Mesenchymal stem cell (in vitro differentiated cells and primary cell): ENCODE results near the gene SMIM13.
A peak's percentile ranks its signal among the peaks of the same experiment; 100 is the strongest.
"Not testable (repeated sequence)": the region's sequence is repeated elsewhere in the genome, so short reads cannot be mapped to it uniquely, and the experiment has no call there.

Experiments used
- DNase-seq: peaks from one replicate; pipeline ENCODE4 v3.0.0-alpha.2; 2013
- H2AFZ ChIP-seq: one replicate; pipeline ENCODE4 v1.6.1; 2013; ENCODE audit warnings: low read depth, mild to moderate bottlenecking, control low read depth, inconsistent platforms, low read length, moderate library complexity
- H2AK5ac ChIP-seq: 2 replicates; pipeline ENCODE4 v1.6.1; 2013; ENCODE audit warnings: low read length, moderate library complexity, mild to moderate bottlenecking, inconsistent platforms; ENCODE audit not compliant: severe bottlenecking
- H2BK120ac ChIP-seq: one replicate; pipeline ENCODE4 v1.6.1; 2013; ENCODE audit warnings: low read depth, mild to moderate bottlenecking, inconsistent platforms, low read length, moderate library complexity
- H2BK12ac ChIP-seq, 2 experiments: one replicate each; pipeline ENCODE4 v1.6.1; 2013; ENCODE audit warnings: inconsistent platforms in 2 of 2, low read length in 2 of 2, mild to moderate bottlenecking in 2 of 2, moderate library complexity in 2 of 2, control low read depth in 1 of 2
- H2BK15ac ChIP-seq: one replicate; pipeline ENCODE4 v1.6.1; 2013; ENCODE audit warnings: mild to moderate bottlenecking, low read depth, inconsistent platforms; ENCODE audit not compliant: poor library complexity, severe bottlenecking
- H2BK5ac ChIP-seq: 2 replicates; pipeline ENCODE4 v1.6.1; 2013; ENCODE audit warnings: low read depth, mild to moderate bottlenecking, low read length, control low read depth, inconsistent platforms; ENCODE audit not compliant: poor library complexity, severe bottlenecking
- H3K14ac ChIP-seq, 2 experiments: one replicate each; pipeline ENCODE4 v1.6.1; 2013; ENCODE audit warnings: inconsistent platforms in 2 of 2, low read length in 2 of 2, control low read depth in 1 of 2, mild to moderate bottlenecking in 1 of 2, moderate library complexity in 1 of 2
- H3K18ac ChIP-seq, 2 experiments: one replicate each; pipeline ENCODE4 v1.6.1; 2013; ENCODE audit warnings: inconsistent platforms in 2 of 2, low read length in 2 of 2, control low read depth in 1 of 2, low read depth in 1 of 2, mild to moderate bottlenecking in 1 of 2
- H3K23ac ChIP-seq, 2 experiments: one replicate each; pipeline ENCODE4 v1.6.1; 2013; ENCODE audit warnings: inconsistent platforms in 2 of 2, low read length in 2 of 2, mild to moderate bottlenecking in 2 of 2, moderate library complexity in 2 of 2, control low read depth in 1 of 2
- H3K27ac ChIP-seq: 2 replicates; pipeline ENCODE4 v1.5.1; 2013; ENCODE audit warnings: mild to moderate bottlenecking, moderate library complexity, low read length, control low read depth, inconsistent platforms; ENCODE audit not compliant: poor library complexity, severe bottlenecking
- H3K27me3 ChIP-seq, 2 experiments: 2 replicates each; pipeline versions ENCODE4 v1.6.1 to v1.7.0; 2013; ENCODE audit warnings: low read length in 2 of 2, mild to moderate bottlenecking in 2 of 2, moderate library complexity in 2 of 2, control low read depth in 1 of 2, inconsistent platforms in 1 of 2; ENCODE audit not compliant: control insufficient read depth in 1 of 2, insufficient read depth in 1 of 2
- H3K36me3 ChIP-seq, 2 experiments: 2 replicates each; pipeline versions ENCODE4 v1.6.1 to v1.7.0; 2013; ENCODE audit warnings: low read length in 2 of 2, control low read depth in 1 of 2, inconsistent platforms in 1 of 2, low read depth in 1 of 2, mild to moderate bottlenecking in 1 of 2; ENCODE audit not compliant: insufficient read depth in 2 of 2, control insufficient read depth in 1 of 2
- H3K4ac ChIP-seq, 2 experiments: one replicate each; pipeline ENCODE4 v1.6.1; 2013; ENCODE audit warnings: inconsistent platforms in 2 of 2, low read length in 2 of 2, mild to moderate bottlenecking in 2 of 2, moderate library complexity in 2 of 2, control low read depth in 1 of 2, low read depth in 1 of 2
- H3K4me1 ChIP-seq: 2 replicates; pipeline ENCODE4 v1.6.1; 2013; ENCODE audit warnings: low read depth, low read length, control low read depth; ENCODE audit not compliant: control insufficient read depth, insufficient read depth
- H3K4me2 ChIP-seq: 2 replicates; pipeline ENCODE4 v1.6.1; 2013; ENCODE audit warnings: low read length, mild to moderate bottlenecking, inconsistent platforms; ENCODE audit not compliant: poor library complexity, severe bottlenecking
- H3K4me3 ChIP-seq, 2 experiments: 2 replicates each; pipeline versions ENCODE4 v1.5.1 to v1.7.0; 2013; ENCODE audit warnings: low read length in 2 of 2, mild to moderate bottlenecking in 2 of 2, control low read depth in 1 of 2, low read depth in 1 of 2; ENCODE audit not compliant: insufficient read depth in 1 of 2
- H3K79me1 ChIP-seq: replicated peaks from 2 replicates; pipeline ENCODE4 v1.6.1; 2013; ENCODE audit warnings: mild to moderate bottlenecking, control low read depth, low read length, inconsistent platforms; ENCODE audit not compliant: poor library complexity, severe bottlenecking
- H3K9ac ChIP-seq: 2 replicates; pipeline ENCODE4 v1.7.0; 2013; ENCODE audit warnings: mild to moderate bottlenecking, low read length, moderate library complexity
- H3K9me3 ChIP-seq: 2 replicates; pipeline ENCODE4 v1.7.0; 2013; ENCODE audit warnings: mild to moderate bottlenecking, low read length; ENCODE audit not compliant: control insufficient read depth
- H4K8ac ChIP-seq: one replicate; pipeline ENCODE4 v1.6.1; 2013; ENCODE audit warnings: inconsistent platforms, mild to moderate bottlenecking, low read length, moderate library complexity
- H4K91ac ChIP-seq: one replicate; pipeline ENCODE4 v1.6.1; 2013; ENCODE audit warnings: mild to moderate bottlenecking, low read length, inconsistent platforms
- WGBS: methylation state at CpG from one replicate; pipeline ENCODE4 v1.1.7; 2013; ENCODE audit warnings: mixed read lengths; 5-methylcytosine and 5-hydroxymethylcytosine counted together

SMIM13 gene

GRCh38 chr6:11087141-11087812 lies 6.4 kb upstream of the SMIM13 start:
- H3K14ac ChIP-seq: peak overlapping the region in 1 of 2 experiments; percentile 60
- H4K8ac ChIP-seq, H3K27ac ChIP-seq, H2BK120ac ChIP-seq, H3K4ac ChIP-seq, H3K36me3 ChIP-seq, H2AFZ ChIP-seq, H3K27me3 ChIP-seq, H2AK5ac ChIP-seq, H2BK12ac ChIP-seq, H4K91ac ChIP-seq, H3K4me1 ChIP-seq, H2BK5ac ChIP-seq, H3K4me3 ChIP-seq, DNase-seq, H3K79me1 ChIP-seq, H3K9ac ChIP-seq, H3K9me3 ChIP-seq, H3K23ac ChIP-seq, H3K4me2 ChIP-seq: not testable (repeated sequence)
- 95% methylated on average over 44 of the region's 47 CpGs for WGBS
- H2BK15ac ChIP-seq: peak overlapping the region; percentile 73
- H3K18ac ChIP-seq: peak overlapping the region in 1 of 2 experiments; percentile 21

GRCh38 chr6:11089695-11090094 lies 3.9 kb upstream of the SMIM13 start:
- no peak overlapping the region for H2BK12ac ChIP-seq
- H2BK5ac ChIP-seq: peak overlapping the region; percentile 12
- no peaks in the 10 kb centered on the region for H3K36me3 ChIP-seq
- H4K91ac ChIP-seq: no peak overlapping the region
- H3K18ac ChIP-seq: no peak overlapping the region
- no peaks in the 10 kb centered on the region for H3K79me1 ChIP-seq
- H2BK15ac ChIP-seq: no peak overlapping the region
- no peak overlapping the region for H3K27ac ChIP-seq
- peaks cover 3% of the 10 kb centered on the region for H3K4me1 ChIP-seq
- WGBS: 100% methylated on average over 1 of the region's 1 CpG
- H3K4me2 ChIP-seq: no peak overlapping the region
- no peak overlapping the region for H2AK5ac ChIP-seq
- no peak overlapping the region for H4K8ac ChIP-seq
- H3K4me3 ChIP-seq: no peak overlapping the region
- H3K27me3 ChIP-seq: no peaks in the 10 kb centered on the region
- H3K23ac ChIP-seq: no peak overlapping the region
- no peak overlapping the region for H2BK120ac ChIP-seq
- no peak overlapping the region for H3K14ac ChIP-seq
- no peak for DNase-seq
- no peak overlapping the region for H2AFZ ChIP-seq
- no peak overlapping the region for H3K4ac ChIP-seq
- no peaks in the 10 kb centered on the region for H3K9me3 ChIP-seq
- no peak overlapping the region for H3K9ac ChIP-seq

- not testable (repeated sequence) for H2BK15ac ChIP-seq, H2BK5ac ChIP-seq, H2AK5ac ChIP-seq, H3K4me1 ChIP-seq, H3K9ac ChIP-seq, H3K4me2 ChIP-seq, H4K8ac ChIP-seq, H3K4me3 ChIP-seq, H2AFZ ChIP-seq, H4K91ac ChIP-seq, H3K23ac ChIP-seq, H3K36me3 ChIP-seq, H3K14ac ChIP-seq, DNase-seq, H3K18ac ChIP-seq, H3K27me3 ChIP-seq, H3K9me3 ChIP-seq, H3K79me1 ChIP-seq, H2BK12ac ChIP-seq, H3K27ac ChIP-seq, H2BK120ac ChIP-seq, H3K4ac ChIP-seq
- WGBS: 97% methylated on average over 5 of the region's 5 CpGs
These were observed 2.5 kb upstream of the SMIM13 start for GRCh38 chr6:11091141-11091540.

GRCh38 chr6:11092668-11093375 lies 812 bp upstream of the SMIM13 start:
- peak overlapping the region; percentile 94 for H2AFZ ChIP-seq

More at GRCh38 chr6:11092668-11093375, 812 bp upstream of the SMIM13 start:
- Histone ChIP-seq H3K4me3 (peak overlapping the region; percentile 98 to 99), H2BK12ac (peak overlapping the region in 1 of 2 experiments; percentile 15), H4K8ac (peak overlapping the region; percentile 86), H3K9me3 (no peaks in the 10 kb centered on the region), H3K79me1 (peaks cover 2% of the 10 kb centered on the region), H3K36me3 (no peaks in the 10 kb centered on the region), H3K9ac (peak overlapping the region; percentile 99), H4K91ac (peak overlapping the region; percentile 81), H3K27me3 (no peaks in the 10 kb centered on the region), H3K4ac (peak overlapping the region in 1 of 2 experiments; percentile 79), H2BK5ac (no peak overlapping the region), H2BK15ac (no peak overlapping the region), H3K27ac (peak overlapping the region; percentile 64), H3K4me2 (peak overlapping the region; percentile 84), H3K23ac (no peak overlapping the region), H2AK5ac (no peak overlapping the region), H3K4me1 (peaks cover 3% of the 10 kb centered on the region), H3K18ac (peak overlapping the region; percentile 63 to 95), H2BK120ac (peak overlapping the region; percentile 80), H3K14ac (no peak overlapping the region)
- 13% methylated on average over 10 of the region's 10 CpGs for WGBS
- no peak for DNase-seq
